Vagina (tissue), 2 donors: ENCODE measurements around the gene RPL37A. TPM values are rescaled to one million over a fixed set of nuclear protein-coding genes. Genes with fewer than 3 reads are reported as not detected.

Experiments
- DNase-seq, 2 donors: peaks; one replicate each; pipeline ENCODE4 v3.0.0-alpha.2; 2017; ENCODE audit errors: extremely low spot score in 2 of 2
- H3K27ac ChIP-seq: fragments of 200-600 bp; sonication (generic); one replicate; pipeline ENCODE4 v1.5.1; 2019
- H3K27me3 ChIP-seq: fragments of 200-600 bp; sonication (generic); one replicate; pipeline ENCODE4 v1.5.1; 2019
- H3K36me3 ChIP-seq, 2 donors: fragments of 200-600 bp; sonication (generic); one replicate each; pipeline ENCODE4 v1.5.1; 2017 to 2019
- H3K4me1 ChIP-seq: fragments of 200-600 bp; sonication (generic); one replicate; pipeline ENCODE4 v1.5.1; 2019
- H3K4me3 ChIP-seq, 2 donors: fragments of 200-600 bp; sonication (generic); 1 replicate in 1 of 2; 2 replicates in 1 of 2; pipeline ENCODE4 v1.5.1; 2016 to 2019
- H3K9me3 ChIP-seq: fragments of 200-600 bp; sonication (generic); one replicate; pipeline ENCODE4 v1.5.1; 2019
- POLR2A ChIP-seq, 2 donors: fragments of 450-650 bp; IDR thresholded peaks; one replicate each; pipeline ENCODE4 v1.6.1; 2017; ENCODE audit warnings: antibody characterized with exemption in 2 of 2, mild to moderate bottlenecking in 2 of 2, moderate library complexity in 2 of 2
- POLR2AphosphoS5 ChIP-seq, 2 donors: sonication (generic); formaldehyde crosslinking; IDR thresholded peaks; one replicate each; pipeline ENCODE4 v1.9.0; 2017; ENCODE audit warnings: antibody characterized with exemption in 2 of 2, mild to moderate bottlenecking in 2 of 2, low read depth in 1 of 2; ENCODE audit not compliant: insufficient read depth in 1 of 2
- intact Hi-C: fragments of 100-400 bp; cut with DNase I; formaldehyde crosslinking; loops from one replicate; pipeline ENCODE4 v1.15.1; 2023
- total RNA-seq: library from RNA; depleted of rRNA; stranded (reverse); fragments of >200 nt; gene quantifications from one replicate; pipeline ENCODE4 v1.2.3, GENCODE V29; 2016
- TF ChIP-seq, protein P1 (sequence below), 3 experiments: fragments of 450-650 bp in 2 of 3; fragments of 200-600 bp in 1 of 3; sonication (generic) in 1 of 3; IDR thresholded peaks; one replicate each; pipeline ENCODE4 v1.5.1; 2017 to 2019; ENCODE audit warnings: antibody characterized with exemption in 3 of 3, mild to moderate bottlenecking in 2 of 3, moderate library complexity in 2 of 3

RPL37A gene
- total RNA-seq, 1 donor from 2014 or later, result 1,089 TPM

DNA sequence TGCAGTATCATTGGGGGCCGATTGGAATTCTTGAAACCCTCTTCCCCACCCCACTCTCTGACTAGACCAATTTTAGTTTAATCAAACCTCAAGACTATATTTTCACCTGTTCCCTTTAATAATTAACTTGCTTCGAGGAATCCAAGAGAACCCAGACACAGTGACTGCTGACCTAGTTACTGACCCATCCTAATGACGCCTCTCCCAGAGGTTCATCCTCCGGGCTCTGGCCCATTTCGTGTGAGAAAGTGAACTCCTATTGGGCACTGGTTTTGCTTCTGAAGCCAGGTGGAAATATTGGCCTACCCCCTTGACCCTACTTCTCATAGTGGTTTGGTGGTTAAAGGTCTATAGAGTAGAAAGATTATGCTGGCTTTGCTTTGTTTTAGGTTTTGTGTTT lies 39.9 kb downstream of the RPL37A start:
- DNase-seq, result no peak
- H3K4me3 ChIP-seq, result no peak overlapping the region
- TF ChIP-seq, protein P1, sequence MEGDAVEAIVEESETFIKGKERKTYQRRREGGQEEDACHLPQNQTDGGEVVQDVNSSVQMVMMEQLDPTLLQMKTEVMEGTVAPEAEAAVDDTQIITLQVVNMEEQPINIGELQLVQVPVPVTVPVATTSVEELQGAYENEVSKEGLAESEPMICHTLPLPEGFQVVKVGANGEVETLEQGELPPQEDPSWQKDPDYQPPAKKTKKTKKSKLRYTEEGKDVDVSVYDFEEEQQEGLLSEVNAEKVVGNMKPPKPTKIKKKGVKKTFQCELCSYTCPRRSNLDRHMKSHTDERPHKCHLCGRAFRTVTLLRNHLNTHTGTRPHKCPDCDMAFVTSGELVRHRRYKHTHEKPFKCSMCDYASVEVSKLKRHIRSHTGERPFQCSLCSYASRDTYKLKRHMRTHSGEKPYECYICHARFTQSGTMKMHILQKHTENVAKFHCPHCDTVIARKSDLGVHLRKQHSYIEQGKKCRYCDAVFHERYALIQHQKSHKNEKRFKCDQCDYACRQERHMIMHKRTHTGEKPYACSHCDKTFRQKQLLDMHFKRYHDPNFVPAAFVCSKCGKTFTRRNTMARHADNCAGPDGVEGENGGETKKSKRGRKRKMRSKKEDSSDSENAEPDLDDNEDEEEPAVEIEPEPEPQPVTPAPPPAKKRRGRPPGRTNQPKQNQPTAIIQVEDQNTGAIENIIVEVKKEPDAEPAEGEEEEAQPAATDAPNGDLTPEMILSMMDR (IDR thresholded peaks at IDR 0.05), result no peak
- TF ChIP-seq POLR2AphosphoS5 (IDR thresholded peaks at IDR 0.05; ENCODE audit: insufficient read depth in 1 of 2, low read depth in 1 of 2) (no peak), POLR2A (IDR thresholded peaks at IDR 0.05) (no peak)
- peaks cover 49% of the 10 kb centered on the region for H3K4me1 ChIP-seq
- H3K36me3 ChIP-seq, result no peaks in the 10 kb centered on the region
- no peaks in the 10 kb centered on the region for H3K27me3 ChIP-seq
- intact Hi-C loops, result no loop called here
- H3K9me3 ChIP-seq, result no peaks in the 10 kb centered on the region
- no peak overlapping the region for H3K27ac ChIP-seq

DNA sequence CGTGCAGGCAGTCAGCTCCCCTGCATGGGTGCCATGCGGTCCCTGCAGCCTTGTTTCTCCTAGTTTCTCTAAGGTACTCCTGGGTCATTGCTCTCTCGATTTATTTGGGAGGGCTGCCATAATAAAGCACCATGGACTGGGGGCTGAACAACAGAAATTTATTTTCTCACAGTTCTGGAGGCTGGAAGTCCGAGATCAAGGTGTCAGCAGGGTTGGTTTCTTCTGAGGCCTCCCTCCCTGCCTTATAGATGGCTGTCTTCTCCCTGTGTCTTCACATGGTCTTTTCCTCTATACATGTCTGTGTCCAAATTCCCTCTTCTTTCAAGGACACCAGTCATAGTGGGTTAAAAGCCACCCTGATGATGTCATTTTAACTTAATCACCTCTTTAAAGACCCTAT lies 40.5 kb downstream of the RPL37A start:
- Histone ChIP-seq H3K4me1 (peaks cover 46% of the 10 kb centered on the region), H3K4me3 (no peak overlapping the region), H3K9me3 (no peaks in the 10 kb centered on the region), H3K27ac (no peak overlapping the region), H3K27me3 (no peaks in the 10 kb centered on the region), H3K36me3 (no peaks in the 10 kb centered on the region)
- no peak for DNase-seq
- no peak for TF ChIP-seq POLR2AphosphoS5 (IDR thresholded peaks at IDR 0.05; ENCODE audit: insufficient read depth in 1 of 2, low read depth in 1 of 2)
- TF ChIP-seq, protein P1 (IDR thresholded peaks at IDR 0.05), result no peak
- TF ChIP-seq POLR2A (IDR thresholded peaks at IDR 0.05), result no peak
- intact Hi-C loops, result no loop called here

DNA sequence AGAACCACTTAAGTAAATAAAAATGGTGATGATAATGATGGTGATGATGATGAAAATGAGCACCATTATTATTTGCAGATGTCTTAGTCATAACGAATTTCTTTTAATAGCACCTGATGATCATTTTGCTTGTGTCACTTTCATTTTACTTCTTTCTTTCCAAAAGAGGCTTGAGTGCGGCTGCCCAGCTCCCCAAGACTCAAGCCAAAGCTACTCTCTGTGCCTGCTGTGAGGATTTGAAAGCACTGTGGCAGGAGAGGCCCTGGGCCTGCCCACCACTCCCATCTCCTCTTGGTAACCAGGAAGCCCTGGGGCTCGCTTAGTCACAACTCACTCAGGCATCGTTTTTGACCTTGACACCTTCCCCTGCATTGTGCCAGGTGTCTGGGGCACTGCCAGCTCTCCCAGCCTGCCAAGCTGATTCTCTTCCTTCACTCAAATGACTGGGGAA lies 41.2 kb downstream of the RPL37A start:
- Histone ChIP-seq H3K27me3 (no peaks in the 10 kb centered on the region), H3K4me1 (peaks cover 39% of the 10 kb centered on the region), H3K36me3 (no peaks in the 10 kb centered on the region), H3K27ac (no peak overlapping the region), H3K9me3 (no peaks in the 10 kb centered on the region), H3K4me3 (no peak overlapping the region)
- intact Hi-C loops, result no loop called here
- TF ChIP-seq POLR2AphosphoS5 (IDR thresholded peaks at IDR 0.05; ENCODE audit: insufficient read depth in 1 of 2, low read depth in 1 of 2) (peak; percentile 25 to 36), POLR2A (IDR thresholded peaks at IDR 0.05) (no peak)
- DNase-seq, result no peak

DNA sequence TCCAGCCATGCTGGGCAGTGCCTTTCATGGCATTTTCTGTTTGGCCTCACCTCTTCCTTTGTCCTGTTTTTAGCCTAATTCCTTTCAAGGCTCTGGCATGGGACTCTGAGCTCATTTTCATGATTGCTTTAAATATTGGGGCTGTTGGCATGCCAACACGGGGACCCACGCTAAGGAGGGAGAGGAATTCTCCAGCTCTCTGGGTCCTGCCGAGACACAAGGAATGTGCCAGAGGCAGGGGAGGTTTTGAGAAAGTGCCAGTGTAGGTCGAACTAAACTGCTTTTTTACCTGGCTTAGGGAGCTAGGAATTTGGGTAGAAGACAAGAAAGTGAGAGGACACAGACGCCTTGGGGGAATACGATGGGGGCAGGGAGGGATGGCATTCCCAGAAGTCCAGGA lies 42.3 kb downstream of the RPL37A start:
- no peak for DNase-seq
- Histone ChIP-seq H3K4me1 (peaks cover 28% of the 10 kb centered on the region), H3K4me3 (no peak overlapping the region), H3K36me3 (no peaks in the 10 kb centered on the region), H3K9me3 (no peaks in the 10 kb centered on the region), H3K27ac (no peak overlapping the region), H3K27me3 (no peaks in the 10 kb centered on the region)
- intact Hi-C loops, result no loop called here
- TF ChIP-seq, protein P1 (IDR thresholded peaks at IDR 0.05), result no peak
- TF ChIP-seq POLR2A (IDR thresholded peaks at IDR 0.05) (no peak), POLR2AphosphoS5 (IDR thresholded peaks at IDR 0.05; ENCODE audit: insufficient read depth in 1 of 2, low read depth in 1 of 2) (no peak)

DNA sequence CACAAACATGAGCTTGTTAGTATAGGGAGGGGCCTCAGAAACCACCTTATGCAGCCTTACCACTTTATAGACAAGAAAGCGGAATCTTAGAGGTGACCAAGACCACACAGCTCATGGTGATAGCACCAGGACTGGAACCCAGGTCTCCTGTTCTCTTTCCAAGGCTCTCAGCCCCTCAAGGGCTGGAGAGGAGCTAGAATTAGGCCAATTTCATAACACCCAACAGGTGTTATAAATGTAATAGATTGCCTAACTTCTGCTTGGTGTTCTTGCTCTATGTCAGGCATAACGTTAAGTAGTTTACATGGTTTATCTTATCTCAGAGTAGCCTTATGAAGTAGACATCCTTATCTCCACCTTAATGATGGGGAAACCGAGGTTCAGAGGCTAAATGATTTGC lies 42.9 kb downstream of the RPL37A start:
- no peak overlapping the region for H3K4me3 ChIP-seq
- intact Hi-C loops, result no loop called here
- no peaks in the 10 kb centered on the region for H3K9me3 ChIP-seq
- H3K4me1 ChIP-seq, result peaks cover 28% of the 10 kb centered on the region
- DNase-seq, result no peak
- H3K27ac ChIP-seq, result no peak overlapping the region
- H3K27me3 ChIP-seq, result no peaks in the 10 kb centered on the region
- no peak for TF ChIP-seq POLR2AphosphoS5 (IDR thresholded peaks at IDR 0.05; ENCODE audit: insufficient read depth in 1 of 2, low read depth in 1 of 2)
- TF ChIP-seq, protein P1 (IDR thresholded peaks at IDR 0.05), result no peak
- TF ChIP-seq POLR2A (IDR thresholded peaks at IDR 0.05), result no peak
- H3K36me3 ChIP-seq, result no peaks in the 10 kb centered on the region
